MM.1S (cell line): ENCODE results near the gene TFEB.

Source experiments
- DNase-seq: peaks from one replicate; pipeline ENCODE4 v3.0.0-alpha.2; 2015
- H2AFZ ChIP-seq: fragments of 300-600 bp; sonication (generic); 2 replicates; pipeline ENCODE4 v1.6.0; 2016; ENCODE audit warnings: antibody characterized with exemption, low read length
- H3F3A ChIP-seq: fragments of 300-600 bp; sonication (generic); 2 replicates; pipeline ENCODE4 v1.6.1; 2016; ENCODE audit warnings: mild to moderate bottlenecking, antibody characterized with exemption, low read length, moderate library complexity, mixed read lengths; ENCODE audit not compliant: insufficient read depth
- H3K27ac ChIP-seq: fragments of 300-600 bp; sonication (generic); 2 replicates; pipeline ENCODE4 v1.5.1; 2016; ENCODE audit warnings: mild to moderate bottlenecking, low read length
- H3K27me3 ChIP-seq: fragments of 300-600 bp; sonication (generic); replicated peaks from 2 replicates; pipeline ENCODE4 v1.6.0; 2016; ENCODE audit warnings: low read length; ENCODE audit not compliant: insufficient read depth
- H3K36me3 ChIP-seq: fragments of 300-600 bp; sonication (generic); replicated peaks from 2 replicates; pipeline ENCODE4 v1.6.1; 2016; ENCODE audit warnings: mild to moderate bottlenecking, low read length, mixed read lengths; ENCODE audit not compliant: insufficient read depth
- H3K4me1 ChIP-seq: fragments of 300-600 bp; sonication (generic); 2 replicates; pipeline ENCODE4 v1.6.1; 2016; ENCODE audit warnings: low read length, mixed read lengths
- H3K4me2 ChIP-seq: fragments of 300-600 bp; sonication (generic); 2 replicates; pipeline ENCODE4 v1.6.0; 2016; ENCODE audit warnings: low read depth, low read length
- H3K4me3 ChIP-seq: fragments of 300-600 bp; sonication (generic); 2 replicates; pipeline ENCODE4 v1.5.1; 2016; ENCODE audit warnings: low read length, mixed read lengths
- H3K79me2 ChIP-seq: fragments of 300-600 bp; sonication (generic); 2 replicates; pipeline ENCODE4 v1.6.1; 2016; ENCODE audit warnings: mixed run types, low read length, mixed read lengths
- H3K9ac ChIP-seq: fragments of 300-600 bp; sonication (generic); 2 replicates; pipeline ENCODE4 v1.6.1; 2016; ENCODE audit warnings: low read length, mixed read lengths
- H3K9me2 ChIP-seq: fragments of 300-600 bp; sonication (generic); replicated peaks from 2 replicates; pipeline ENCODE4 v1.6.1; 2016; ENCODE audit warnings: mild to moderate bottlenecking, low read length, mixed read lengths; ENCODE audit not compliant: insufficient read depth
- H3K9me3 ChIP-seq: fragments of 300-600 bp; sonication (generic); replicated peaks from 2 replicates; pipeline ENCODE4 v1.6.1; 2016; ENCODE audit warnings: mild to moderate bottlenecking, low read length, mixed read lengths; ENCODE audit not compliant: insufficient read depth
- H4K20me1 ChIP-seq: fragments of 300-600 bp; sonication (generic); 2 replicates; pipeline ENCODE4 v1.6.1; 2016; ENCODE audit warnings: mild to moderate bottlenecking, low read length, moderate library complexity, mixed read lengths; ENCODE audit not compliant: insufficient read depth
- EZH2 ChIP-seq: fragments of 300-600 bp; sonication (generic); optimal IDR thresholded peaks from 2 replicates; pipeline ENCODE3; 2017; ENCODE audit warnings: low read depth, mild to moderate bottlenecking, antibody characterized with exemption, low read length, mixed read lengths
- EZH2phosphoT487 ChIP-seq: fragments of 300-600 bp; sonication (generic); IDR thresholded peaks from 2 replicates; pipeline ENCODE4 v1.6.1; 2018; ENCODE audit warnings: antibody characterized with exemption, low read length
- TF ChIP-seq, protein P1 (sequence below): fragments of 300-600 bp; sonication (generic); IDR thresholded peaks from 2 replicates; pipeline ENCODE4 v1.5.1; 2016; ENCODE audit warnings: antibody characterized with exemption, low read length, mixed read lengths

TFEB gene

DNA sequence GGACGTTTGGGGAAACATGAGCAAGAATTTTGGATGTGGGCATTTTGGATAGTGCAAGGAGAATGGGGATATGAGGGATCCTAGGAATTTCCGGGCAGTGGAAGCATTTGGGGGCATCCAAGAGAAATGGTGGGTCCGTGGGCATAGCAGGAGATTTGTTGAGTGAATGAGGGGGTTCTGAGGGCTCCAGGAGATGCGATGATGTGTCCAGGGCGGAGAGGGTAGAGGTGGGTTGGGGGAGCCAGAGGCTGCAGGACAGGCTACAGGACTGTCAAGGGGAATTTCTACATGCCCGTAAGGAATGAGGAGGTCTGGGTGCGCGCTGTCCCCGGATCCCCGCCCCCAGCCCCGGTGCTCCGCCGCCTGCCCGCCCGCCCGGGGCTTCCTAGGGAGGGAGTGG lies 43.9 kb upstream of the TFEB start:
- H3K4me2 ChIP-seq = peak overlapping the region; percentile 72
- H3K9me2 ChIP-seq = no peaks in the 10 kb centered on the region
- peak overlapping the region; percentile 69 for H3K4me3 ChIP-seq
- no peaks in the 10 kb centered on the region for H3K36me3 ChIP-seq
- H3K9me3 ChIP-seq = no peaks in the 10 kb centered on the region
- no peaks in the 10 kb centered on the region for H4K20me1 ChIP-seq
- no peak overlapping the region for H3K27ac ChIP-seq
- peaks cover 33% of the 10 kb centered on the region for H3K27me3 ChIP-seq
- DNase-seq = no peak
- no peaks in the 10 kb centered on the region for H3F3A ChIP-seq
- H3K79me2 ChIP-seq = no peaks in the 10 kb centered on the region
- H3K9ac ChIP-seq = peak overlapping the region; percentile 55; the same call in 1 of the 2 replicates
- peaks cover 5% of the 10 kb centered on the region; the same call in 1 of the 2 replicates for H3K4me1 ChIP-seq
- no peak for TF ChIP-seq EZH2
- TF ChIP-seq, protein P1, sequence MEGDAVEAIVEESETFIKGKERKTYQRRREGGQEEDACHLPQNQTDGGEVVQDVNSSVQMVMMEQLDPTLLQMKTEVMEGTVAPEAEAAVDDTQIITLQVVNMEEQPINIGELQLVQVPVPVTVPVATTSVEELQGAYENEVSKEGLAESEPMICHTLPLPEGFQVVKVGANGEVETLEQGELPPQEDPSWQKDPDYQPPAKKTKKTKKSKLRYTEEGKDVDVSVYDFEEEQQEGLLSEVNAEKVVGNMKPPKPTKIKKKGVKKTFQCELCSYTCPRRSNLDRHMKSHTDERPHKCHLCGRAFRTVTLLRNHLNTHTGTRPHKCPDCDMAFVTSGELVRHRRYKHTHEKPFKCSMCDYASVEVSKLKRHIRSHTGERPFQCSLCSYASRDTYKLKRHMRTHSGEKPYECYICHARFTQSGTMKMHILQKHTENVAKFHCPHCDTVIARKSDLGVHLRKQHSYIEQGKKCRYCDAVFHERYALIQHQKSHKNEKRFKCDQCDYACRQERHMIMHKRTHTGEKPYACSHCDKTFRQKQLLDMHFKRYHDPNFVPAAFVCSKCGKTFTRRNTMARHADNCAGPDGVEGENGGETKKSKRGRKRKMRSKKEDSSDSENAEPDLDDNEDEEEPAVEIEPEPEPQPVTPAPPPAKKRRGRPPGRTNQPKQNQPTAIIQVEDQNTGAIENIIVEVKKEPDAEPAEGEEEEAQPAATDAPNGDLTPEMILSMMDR = no peak
- H2AFZ ChIP-seq = peak overlapping the region; percentile 58; the same call in 1 of the 2 replicates

DNA sequence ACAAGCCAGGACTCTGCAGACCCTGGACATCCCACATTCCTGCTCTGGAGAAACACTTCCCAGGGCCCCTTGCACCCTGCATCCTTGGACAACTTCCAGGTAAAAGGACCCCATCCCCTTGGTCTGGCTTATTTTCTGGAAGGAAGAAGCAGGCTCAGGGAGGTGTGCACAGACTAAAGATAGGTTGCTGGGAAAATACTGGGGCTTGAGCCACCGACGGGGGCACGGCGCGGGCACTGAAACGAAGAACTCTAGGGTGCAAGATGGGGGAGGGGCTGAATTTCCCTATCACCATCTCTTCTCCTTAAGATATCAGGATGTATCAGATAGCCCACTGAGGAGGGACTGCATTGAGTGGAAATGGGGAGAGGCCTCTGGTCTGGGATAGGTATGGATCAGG lies 43.5 kb upstream of the TFEB start:
- Histone ChIP-seq H3K36me3 (no peaks in the 10 kb centered on the region), H3K27ac (no peak overlapping the region), H3K4me2 (peak overlapping the region; percentile 72), H3K9me3 (no peaks in the 10 kb centered on the region), H3K9me2 (no peaks in the 10 kb centered on the region), H3K79me2 (no peaks in the 10 kb centered on the region), H3K27me3 (peaks cover 29% of the 10 kb centered on the region), H3F3A (no peaks in the 10 kb centered on the region), H3K9ac (peak overlapping the region; percentile 55; the same call in 1 of the 2 replicates), H2AFZ (peak overlapping the region; percentile 58; the same call in 1 of the 2 replicates), H3K4me3 (peak overlapping the region; percentile 69), H3K4me1 (peaks cover 5% of the 10 kb centered on the region; the same call in 1 of the 2 replicates), H4K20me1 (no peaks in the 10 kb centered on the region)
- DNase-seq = no peak
- TF ChIP-seq, protein P1 = no peak
- no peak for TF ChIP-seq EZH2
- TF ChIP-seq EZH2phosphoT487 = no peak

DNA sequence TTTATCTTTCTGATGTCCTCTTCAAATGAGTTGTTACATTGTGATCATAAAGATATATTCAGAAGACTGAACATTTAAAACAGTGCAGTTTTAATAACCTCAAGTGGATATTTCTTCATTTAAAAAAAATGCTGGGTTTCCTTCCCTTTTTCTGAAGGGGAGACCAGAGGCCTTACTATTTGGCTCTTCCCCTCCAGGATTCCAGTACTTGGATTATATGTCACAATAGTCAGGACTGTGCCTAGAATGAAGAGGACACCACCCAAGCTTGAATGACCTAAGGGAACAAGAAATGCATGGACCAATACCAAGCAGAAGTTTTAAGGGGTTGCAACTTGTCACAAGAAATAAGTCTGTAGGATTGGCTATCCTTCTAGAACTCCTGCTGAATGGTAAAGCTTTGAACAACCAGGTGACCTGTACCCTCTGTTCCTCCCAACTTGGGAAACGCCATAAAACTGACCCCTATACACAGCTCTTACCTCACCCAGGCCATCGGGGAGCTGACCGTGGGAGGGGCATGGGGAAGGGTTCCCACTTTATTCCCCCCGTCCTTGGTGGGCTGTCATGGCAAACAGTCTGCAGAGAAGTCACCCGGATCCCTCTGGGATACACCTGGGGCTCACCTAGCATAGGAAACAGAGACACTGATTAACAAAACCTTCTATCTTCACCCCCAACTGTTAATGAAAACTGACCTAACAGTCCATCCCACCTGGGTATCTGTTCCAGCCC lies 42.3 kb upstream of the TFEB start:
- Histone ChIP-seq H3K9ac (no peak overlapping the region), H3K9me2 (no peaks in the 10 kb centered on the region), H3F3A (no peaks in the 10 kb centered on the region), H3K9me3 (no peaks in the 10 kb centered on the region), H3K4me3 (no peak overlapping the region), H2AFZ (no peak overlapping the region), H3K36me3 (no peaks in the 10 kb centered on the region), H3K4me1 (peaks cover 5% of the 10 kb centered on the region; the same call in 1 of the 2 replicates), H3K4me2 (no peak overlapping the region), H4K20me1 (no peaks in the 10 kb centered on the region), H3K27ac (no peak overlapping the region), H3K79me2 (no peaks in the 10 kb centered on the region), H3K27me3 (peaks cover 17% of the 10 kb centered on the region)
- TF ChIP-seq, protein P1 = no peak
- no peak for TF ChIP-seq EZH2
- no peak for TF ChIP-seq EZH2phosphoT487
- DNase-seq = no peak
